ENCODE measurements around the gene GTF3C5.
A peak's percentile ranks its signal among the peaks of the same experiment; 100 is the strongest.
"Not testable (repeated sequence)": the region's sequence is repeated elsewhere in the genome, so short reads cannot be mapped to it uniquely, and the experiment has no call there.

GTF3C5 gene

GRCh38 chr9:132988244-132989013 lies 42.4 kb upstream of the GTF3C5 start:
- Histone ChIP-seq H3K27ac (ENCODE audit: low read depth in 2 of 2, low read length in 2 of 2) (no peak overlapping the region), H3K36me3 (ENCODE audit: control insufficient read depth in 2 of 2, insufficient read depth in 2 of 2, low read length in 2 of 2) (no peaks in the 10 kb centered on the region), H3K4me1 (ENCODE audit: control insufficient read depth in 2 of 2, insufficient read depth in 2 of 2, low read length in 2 of 2) (no peaks in the 10 kb centered on the region), H3K9me3 (ENCODE audit: control insufficient read depth in 2 of 2, low read length in 2 of 2) (no peaks in the 10 kb centered on the region), H3K9ac (ENCODE audit: low read depth in 1 of 2, low read length in 2 of 2) (no peak overlapping the region), H3K4me3 (ENCODE audit: low read length in 2 of 2) (no peak overlapping the region), H3K27me3 (ENCODE audit: control insufficient read depth in 2 of 2, insufficient read depth in 2 of 2, low read length in 2 of 2) (peaks cover 26 to 33% of the 10 kb centered on the region in 2 donors)

GRCh38 chr9:132989014-132989310 lies 41.8 kb upstream of the GTF3C5 start:
- Histone ChIP-seq H3K9ac (ENCODE audit: low read depth in 1 of 2, low read length in 2 of 2) (no peak overlapping the region), H3K27ac (ENCODE audit: low read depth in 2 of 2, low read length in 2 of 2) (no peak overlapping the region), H3K36me3 (ENCODE audit: control insufficient read depth in 2 of 2, insufficient read depth in 2 of 2, low read length in 2 of 2) (no peaks in the 10 kb centered on the region), H3K9me3 (ENCODE audit: control insufficient read depth in 2 of 2, low read length in 2 of 2) (no peaks in the 10 kb centered on the region), H3K27me3 (ENCODE audit: control insufficient read depth in 2 of 2, insufficient read depth in 2 of 2, low read length in 2 of 2) (peaks cover 31 to 35% of the 10 kb centered on the region in 2 donors), H3K4me3 (ENCODE audit: low read length in 2 of 2) (no peak overlapping the region), H3K4me1 (ENCODE audit: control insufficient read depth in 2 of 2, insufficient read depth in 2 of 2, low read length in 2 of 2) (no peaks in the 10 kb centered on the region)

- Histone ChIP-seq H3K36me3 (ENCODE audit: control insufficient read depth in 2 of 2, insufficient read depth in 2 of 2, low read length in 2 of 2) (no peaks in the 10 kb centered on the region), H3K27ac (ENCODE audit: low read depth in 2 of 2, low read length in 2 of 2) (no peak overlapping the region), H3K4me3 (ENCODE audit: low read length in 2 of 2) (no peak overlapping the region), H3K4me1 (ENCODE audit: control insufficient read depth in 2 of 2, insufficient read depth in 2 of 2, low read length in 2 of 2) (peaks cover 3% of the 10 kb centered on the region in 2 donors), H3K9ac (ENCODE audit: low read depth in 1 of 2, low read length in 2 of 2) (no peak overlapping the region), H3K9me3 (ENCODE audit: control insufficient read depth in 2 of 2, low read length in 2 of 2) (no peaks in the 10 kb centered on the region), H3K27me3 (ENCODE audit: control insufficient read depth in 2 of 2, insufficient read depth in 2 of 2, low read length in 2 of 2) (peaks cover 35 to 36% of the 10 kb centered on the region in 2 donors)
Measured at GRCh38 chr9:132989414-132989996, 41.3 kb upstream of the GTF3C5 start.

GRCh38 chr9:132989998-132990557 lies 40.7 kb upstream of the GTF3C5 start:
- H3K36me3 ChIP-seq (ENCODE audit: control insufficient read depth in 2 of 2, insufficient read depth in 2 of 2, low read length in 2 of 2); H3K9me3 ChIP-seq (ENCODE audit: control insufficient read depth in 2 of 2, low read length in 2 of 2); H3K4me3 ChIP-seq (ENCODE audit: low read length in 2 of 2); H3K27ac ChIP-seq (ENCODE audit: low read depth in 2 of 2, low read length in 2 of 2); H3K9ac ChIP-seq (ENCODE audit: low read depth in 1 of 2, low read length in 2 of 2); H3K4me1 ChIP-seq (ENCODE audit: control insufficient read depth in 2 of 2, insufficient read depth in 2 of 2, low read length in 2 of 2): not testable (repeated sequence)
- peaks cover 41% of the 10 kb centered on the region in 2 donors for H3K27me3 ChIP-seq (ENCODE audit: control insufficient read depth in 2 of 2, insufficient read depth in 2 of 2, low read length in 2 of 2)

- H3K27ac ChIP-seq (ENCODE audit: low read depth in 2 of 2, low read length in 2 of 2), result no peak overlapping the region
- peaks cover 38 to 39% of the 10 kb centered on the region in 2 donors for H3K27me3 ChIP-seq (ENCODE audit: control insufficient read depth in 2 of 2, insufficient read depth in 2 of 2, low read length in 2 of 2)
- H3K36me3 ChIP-seq (ENCODE audit: control insufficient read depth in 2 of 2, insufficient read depth in 2 of 2, low read length in 2 of 2), result no peaks in the 10 kb centered on the region
- H3K9me3 ChIP-seq (ENCODE audit: control insufficient read depth in 2 of 2, low read length in 2 of 2), result no peaks in the 10 kb centered on the region
- no peak overlapping the region for H3K4me3 ChIP-seq (ENCODE audit: low read length in 2 of 2)
- H3K9ac ChIP-seq (ENCODE audit: low read depth in 1 of 2, low read length in 2 of 2), result no peak overlapping the region
- H3K4me1 ChIP-seq (ENCODE audit: control insufficient read depth in 2 of 2, insufficient read depth in 2 of 2, low read length in 2 of 2), result peaks cover 3 to 6% of the 10 kb centered on the region in 2 donors
Measured at GRCh38 chr9:132990781-132991180, 40.0 kb upstream of the GTF3C5 start.

- no peaks in the 10 kb centered on the region for H3K36me3 ChIP-seq (ENCODE audit: control insufficient read depth in 2 of 2, insufficient read depth in 2 of 2, low read length in 2 of 2)
Measured at GRCh38 chr9:132991351-132992300, 39.2 kb upstream of the GTF3C5 start.

GRCh38 chr9:132993511-132993939 lies 37.3 kb upstream of the GTF3C5 start:
- Histone ChIP-seq H3K36me3 (ENCODE audit: control insufficient read depth in 2 of 2, insufficient read depth in 2 of 2, low read length in 2 of 2) (no peaks in the 10 kb centered on the region), H3K4me3 (ENCODE audit: low read length in 2 of 2) (no peak overlapping the region), H3K27me3 (ENCODE audit: control insufficient read depth in 2 of 2, insufficient read depth in 2 of 2, low read length in 2 of 2) (peaks cover 23 to 42% of the 10 kb centered on the region in 2 donors), H3K27ac (ENCODE audit: low read depth in 2 of 2, low read length in 2 of 2) (no peak overlapping the region), H3K4me1 (ENCODE audit: control insufficient read depth in 2 of 2, insufficient read depth in 2 of 2, low read length in 2 of 2) (peaks cover 3 to 6% of the 10 kb centered on the region in 2 donors), H3K9ac (ENCODE audit: low read depth in 1 of 2, low read length in 2 of 2) (no peak overlapping the region), H3K9me3 (ENCODE audit: control insufficient read depth in 2 of 2, low read length in 2 of 2) (no peaks in the 10 kb centered on the region)

More at GRCh38 chr9:132991351-132992300, 39.2 kb upstream of the GTF3C5 start:
- Histone ChIP-seq H3K27ac (ENCODE audit: low read depth in 2 of 2, low read length in 2 of 2) (no peak overlapping the region), H3K9me3 (ENCODE audit: control insufficient read depth in 2 of 2, low read length in 2 of 2) (no peaks in the 10 kb centered on the region), H3K4me1 (ENCODE audit: control insufficient read depth in 2 of 2, insufficient read depth in 2 of 2, low read length in 2 of 2) (peaks cover 3 to 6% of the 10 kb centered on the region in 2 donors), H3K27me3 (ENCODE audit: control insufficient read depth in 2 of 2, insufficient read depth in 2 of 2, low read length in 2 of 2) (peaks cover 37 to 39% of the 10 kb centered on the region in 2 donors), H3K4me3 (ENCODE audit: low read length in 2 of 2) (no peak overlapping the region), H3K9ac (ENCODE audit: low read depth in 1 of 2, low read length in 2 of 2) (no peak overlapping the region)

GRCh38 chr9:132994410-132995120 lies 36.2 kb upstream of the GTF3C5 start:
- Histone ChIP-seq H3K27ac (ENCODE audit: low read depth in 2 of 2, low read length in 2 of 2) (no peak overlapping the region), H3K4me1 (ENCODE audit: control insufficient read depth in 2 of 2, insufficient read depth in 2 of 2, low read length in 2 of 2) (peaks cover 3 to 6% of the 10 kb centered on the region in 2 donors), H3K9me3 (ENCODE audit: control insufficient read depth in 2 of 2, low read length in 2 of 2) (no peaks in the 10 kb centered on the region), H3K4me3 (ENCODE audit: low read length in 2 of 2) (no peak overlapping the region), H3K27me3 (ENCODE audit: control insufficient read depth in 2 of 2, insufficient read depth in 2 of 2, low read length in 2 of 2) (peaks cover 24 to 39% of the 10 kb centered on the region in 2 donors), H3K36me3 (ENCODE audit: control insufficient read depth in 2 of 2, insufficient read depth in 2 of 2, low read length in 2 of 2) (no peaks in the 10 kb centered on the region), H3K9ac (ENCODE audit: low read depth in 1 of 2, low read length in 2 of 2) (peak overlapping the region in 1 of 2 donors; percentile 12)

DNA sequence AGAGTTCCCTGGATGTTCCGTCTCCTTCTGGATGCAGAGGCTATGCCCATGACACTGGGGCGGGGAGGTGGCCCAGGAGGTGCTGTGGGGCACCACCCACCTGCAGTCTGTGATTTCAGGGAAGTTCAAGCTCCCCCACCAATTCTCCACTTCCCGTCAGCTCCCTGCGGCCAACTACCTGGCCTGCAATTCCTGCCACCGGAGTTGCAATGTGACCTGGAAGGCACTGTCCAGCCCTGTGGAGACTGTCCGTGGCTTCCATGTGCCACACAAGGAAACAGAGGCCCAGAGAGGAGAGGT lies 35.7 kb upstream of the GTF3C5 start:
- H3K36me3 ChIP-seq (ENCODE audit: control insufficient read depth in 2 of 2, insufficient read depth in 2 of 2, low read length in 2 of 2), result no peaks in the 10 kb centered on the region
- H3K4me1 ChIP-seq (ENCODE audit: control insufficient read depth in 2 of 2, insufficient read depth in 2 of 2, low read length in 2 of 2), result peaks cover 3 to 6% of the 10 kb centered on the region in 2 donors
- no peak overlapping the region for H3K27ac ChIP-seq (ENCODE audit: low read depth in 2 of 2, low read length in 2 of 2)
- H3K4me3 ChIP-seq (ENCODE audit: low read length in 2 of 2), result no peak overlapping the region
- peaks cover 30 to 42% of the 10 kb centered on the region in 2 donors for H3K27me3 ChIP-seq (ENCODE audit: control insufficient read depth in 2 of 2, insufficient read depth in 2 of 2, low read length in 2 of 2)
- H3K9ac ChIP-seq (ENCODE audit: low read depth in 1 of 2, low read length in 2 of 2), result no peak overlapping the region
- H3K9me3 ChIP-seq (ENCODE audit: control insufficient read depth in 2 of 2, low read length in 2 of 2), result no peaks in the 10 kb centered on the region
